GM12892 (cell line): Measurements from ENCODE around the gene SORCS3.

Experiments
- POLR2A ChIP-seq: IDR thresholded peaks from 2 replicates; pipeline ENCODE4 v1.6.1; 2011; ENCODE audit warnings: low read depth, low read length, control low read depth
- POLR2AphosphoS5 ChIP-seq: IDR thresholded peaks from 2 replicates; pipeline ENCODE4 v1.6.1; 2011; ENCODE audit warnings: low read depth, low read length, control low read depth
- TAF1 ChIP-seq: IDR thresholded peaks from 2 replicates; pipeline ENCODE4 v1.6.1; 2011; ENCODE audit warnings: low read depth, mild to moderate bottlenecking, control low read depth, low read length, borderline replicate concordance

- no peak for TF ChIP-seq POLR2AphosphoS5
- no peak for TF ChIP-seq TAF1
- TF ChIP-seq POLR2A = no peak
Observed at GRCh38 chr10:104601166-104601565, 39.9 kb upstream of the SORCS3 start.
